T-helper 17 cell (primary cell): ENCODE measurements around the gene CCDC88A. TPM values are rescaled to one million over a fixed set of nuclear protein-coding genes. Genes with fewer than 3 reads are reported as not detected.
"Not testable (repeated sequence)": the region's sequence is repeated elsewhere in the genome, so short reads cannot be mapped to it uniquely, and the experiment has no call there.

Experiments used
- ATAC-seq: fragments of 150-1000 bp; cut with Tn5 transposase; 2 replicates; pipeline ENCODE4 v1.10.0; 2021; ENCODE audit warnings: mild to moderate bottlenecking, moderate library complexity
- DNase-seq, 3 donors: peaks; one replicate each; pipeline versions ENCODE4 v3.0.0 to v3.0.0-alpha.2; 2020 to 2021
- H3K9me3 ChIP-seq: one replicate; pipeline ENCODE4 v1.7.0; 2013; ENCODE audit warnings: low read length, mild to moderate bottlenecking; ENCODE audit not compliant: control insufficient read depth, poor library complexity, severe bottlenecking
- H3K27ac Mint-ChIP-seq: one replicate; pipeline ENCODE4 v1.8.0; 2022; ENCODE audit warnings: mild to moderate bottlenecking, moderate library complexity, mixed read lengths
- H3K27me3 Mint-ChIP-seq: one replicate; pipeline ENCODE4 v1.8.0; 2022; ENCODE audit warnings: mixed read lengths
- H3K36me3 Mint-ChIP-seq: one replicate; pipeline ENCODE4 v1.8.0; 2022; ENCODE audit warnings: low read depth, mixed read lengths
- H3K4me1 Mint-ChIP-seq: one replicate; pipeline ENCODE4 v1.8.0; 2022; ENCODE audit warnings: mild to moderate bottlenecking, mixed read lengths
- H3K4me3 Mint-ChIP-seq: one replicate; pipeline ENCODE4 v1.8.0; 2022; ENCODE audit warnings: mild to moderate bottlenecking, moderate library complexity, mixed read lengths
- total RNA-seq, 4 donors: library from RNA in 2 of 4; stranded (reverse) in 2 of 4; gene quantifications; one replicate each; pipeline ENCODE4 v1.2.3 and lab custom pipeline; 2022 to 2026

Gene CCDC88A
- total RNA-seq, 2 donors from 2014 or later = 10.8 to 15.2 TPM

DNA sequence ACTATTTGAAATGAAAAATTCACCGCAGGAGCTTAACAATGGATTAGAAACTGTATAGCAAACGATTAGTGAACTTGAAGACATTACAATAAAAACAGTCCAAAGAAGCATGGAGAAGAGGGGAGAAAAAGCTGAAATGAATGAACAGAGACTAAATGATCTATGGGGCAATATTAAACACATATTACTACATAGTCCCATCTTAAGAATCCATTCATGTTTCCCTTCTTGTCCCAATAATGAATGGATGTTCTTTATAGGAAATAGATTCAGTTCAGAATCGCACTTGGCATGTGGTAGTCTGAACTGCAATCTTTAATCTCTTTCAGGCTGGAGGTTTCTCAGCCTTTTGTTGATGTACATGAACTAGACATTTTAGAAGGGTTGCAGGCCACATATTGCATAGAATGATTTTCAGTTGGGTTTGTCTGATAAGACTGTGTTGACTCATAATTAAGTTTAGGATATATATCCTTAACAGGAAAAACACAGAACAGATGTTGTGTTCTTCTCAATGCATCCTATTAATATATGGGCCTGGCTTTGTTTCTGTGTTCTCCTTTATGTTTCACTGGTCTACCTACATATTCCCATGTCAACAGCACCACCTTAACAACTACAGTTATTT is 27.9 kb downstream of the CCDC88A start:
- H3K9me3 ChIP-seq = no peaks in the 10 kb centered on the region
- Mint-ChIP-seq H3K27ac (no peak overlapping the region), H3K4me3 (no peak overlapping the region), H3K36me3 (no peaks in the 10 kb centered on the region), H3K4me1 (peaks cover 2% of the 10 kb centered on the region), H3K27me3 (no peaks in the 10 kb centered on the region)
- ATAC-seq = no peak
- no peak for DNase-seq

DNA sequence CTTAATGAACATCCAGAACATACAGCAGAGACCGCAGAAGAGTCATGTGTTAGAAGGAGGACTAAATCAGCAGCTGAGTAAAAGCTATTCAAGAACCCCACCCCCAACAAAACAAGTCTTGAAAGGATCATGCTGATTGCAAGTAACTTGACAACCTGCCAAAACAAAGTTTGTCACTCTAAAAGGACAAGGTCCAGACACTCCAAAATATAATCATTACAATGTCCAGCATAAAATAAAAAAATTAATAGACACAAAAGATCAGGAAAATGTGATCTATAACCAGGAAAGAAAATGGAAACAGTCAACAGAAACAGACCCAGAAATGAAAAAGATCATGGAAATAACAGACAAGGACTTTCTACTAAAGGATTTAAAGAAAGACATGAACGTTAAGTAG is 28.5 kb downstream of the CCDC88A start:
- H3K9me3 ChIP-seq = no peaks in the 10 kb centered on the region
- peaks cover under 1% of the 10 kb centered on the region for H3K4me1 Mint-ChIP-seq
- H3K27me3 Mint-ChIP-seq = no peaks in the 10 kb centered on the region
- no peak overlapping the region for H3K27ac Mint-ChIP-seq
- no peak overlapping the region for H3K4me3 Mint-ChIP-seq
- H3K36me3 Mint-ChIP-seq = no peaks in the 10 kb centered on the region
- DNase-seq (no peak), ATAC-seq (no peak)

DNA sequence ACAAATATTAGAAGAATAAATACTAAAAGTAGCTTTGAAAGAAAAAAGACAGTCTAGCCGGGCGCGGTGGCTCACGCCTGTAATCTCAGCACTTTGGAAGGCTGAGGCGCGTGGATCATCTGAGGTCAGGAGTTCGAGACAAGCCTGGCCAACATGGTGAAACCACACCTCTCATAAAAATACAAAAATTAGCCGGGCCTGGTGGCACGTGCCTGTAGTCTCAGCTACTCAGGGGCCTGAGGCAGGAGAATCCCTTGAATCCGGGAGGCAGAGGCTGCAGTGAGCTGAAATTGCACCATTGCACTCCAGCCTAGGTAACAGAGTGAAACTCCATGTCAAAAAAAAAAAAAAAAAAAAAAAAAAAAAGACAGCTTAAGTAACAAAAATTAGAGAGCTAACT is 34.1 kb downstream of the CCDC88A start:
- not testable (repeated sequence) for H3K36me3 Mint-ChIP-seq, H3K27me3 Mint-ChIP-seq, H3K9me3 ChIP-seq, ATAC-seq, DNase-seq, H3K4me3 Mint-ChIP-seq, H3K27ac Mint-ChIP-seq, H3K4me1 Mint-ChIP-seq

DNA sequence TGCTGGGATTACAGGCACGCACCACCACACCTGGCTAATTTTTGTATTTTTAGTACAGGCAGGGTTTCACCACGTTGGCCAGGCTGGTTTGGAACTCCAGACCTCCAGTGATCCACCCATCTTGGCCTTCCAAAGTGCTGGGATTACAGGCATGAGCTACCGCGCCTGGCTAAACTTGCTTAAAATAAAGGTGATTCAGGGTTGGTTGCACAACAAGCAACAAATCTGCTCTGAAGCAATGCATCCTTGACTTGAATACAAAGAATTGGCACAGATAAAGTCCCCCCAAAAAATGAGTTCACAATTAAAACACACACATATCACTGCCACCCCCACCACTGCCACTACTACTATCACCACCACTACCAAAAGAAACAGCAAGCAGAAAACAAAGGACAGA is 34.9 kb downstream of the CCDC88A start:
- no peaks in the 10 kb centered on the region for H3K27me3 Mint-ChIP-seq

DNA sequence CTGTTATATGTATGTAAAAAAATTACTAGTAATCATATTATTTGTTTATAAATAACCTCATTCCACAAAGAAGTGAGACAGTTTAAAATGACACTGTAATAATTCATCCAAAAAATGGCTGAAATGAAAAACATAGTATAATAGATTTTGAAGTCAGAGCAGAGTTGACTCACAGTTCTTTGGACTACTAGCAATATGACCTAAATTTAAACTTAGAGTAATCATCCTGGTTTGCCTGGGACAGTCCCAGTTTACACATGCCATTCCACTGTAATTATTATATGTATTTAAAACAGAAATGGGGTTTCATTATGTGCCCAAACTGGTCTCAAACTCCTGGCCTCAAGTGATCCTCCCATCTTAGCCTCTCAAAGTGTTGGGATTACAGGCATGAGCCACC is 48.3 kb downstream of the CCDC88A start:
- Mint-ChIP-seq H3K27me3 (no peaks in the 10 kb centered on the region), H3K4me1 (no peaks in the 10 kb centered on the region), H3K4me3 (no peak overlapping the region), H3K36me3 (peaks cover 3% of the 10 kb centered on the region), H3K27ac (no peak overlapping the region)
- no peaks in the 10 kb centered on the region for H3K9me3 ChIP-seq
- DNase-seq (no peak), ATAC-seq (no peak)

More for the DNA sequence above, 34.9 kb downstream of the CCDC88A start:
- H3K4me3 Mint-ChIP-seq = no peak overlapping the region
- H3K27ac Mint-ChIP-seq = no peak overlapping the region
- DNase-seq (no peak), ATAC-seq (no peak)
- H3K36me3 Mint-ChIP-seq = no peaks in the 10 kb centered on the region
- no peaks in the 10 kb centered on the region for H3K9me3 ChIP-seq
- peaks cover 2% of the 10 kb centered on the region for H3K4me1 Mint-ChIP-seq

- DNase-seq (no peak), ATAC-seq (no peak)
- H3K4me3 Mint-ChIP-seq = no peak overlapping the region
- H3K27me3 Mint-ChIP-seq = no peaks in the 10 kb centered on the region
- H3K36me3 Mint-ChIP-seq = peaks cover 3% of the 10 kb centered on the region
- H3K9me3 ChIP-seq = no peaks in the 10 kb centered on the region
- no peaks in the 10 kb centered on the region for H3K4me1 Mint-ChIP-seq
- no peak overlapping the region for H3K27ac Mint-ChIP-seq
These were observed 49.4 kb downstream of the CCDC88A start for GRCh38 chr2:55370208-55370607.

GRCh38 chr2:55365303-55365702 is 54.4 kb downstream of the CCDC88A start:
- DNase-seq (no peak), ATAC-seq (no peak)
- Mint-ChIP-seq H3K27ac (no peak overlapping the region), H3K27me3 (no peaks in the 10 kb centered on the region), H3K36me3 (no peaks in the 10 kb centered on the region), H3K4me3 (no peak overlapping the region), H3K4me1 (no peaks in the 10 kb centered on the region)
- no peaks in the 10 kb centered on the region for H3K9me3 ChIP-seq

DNA sequence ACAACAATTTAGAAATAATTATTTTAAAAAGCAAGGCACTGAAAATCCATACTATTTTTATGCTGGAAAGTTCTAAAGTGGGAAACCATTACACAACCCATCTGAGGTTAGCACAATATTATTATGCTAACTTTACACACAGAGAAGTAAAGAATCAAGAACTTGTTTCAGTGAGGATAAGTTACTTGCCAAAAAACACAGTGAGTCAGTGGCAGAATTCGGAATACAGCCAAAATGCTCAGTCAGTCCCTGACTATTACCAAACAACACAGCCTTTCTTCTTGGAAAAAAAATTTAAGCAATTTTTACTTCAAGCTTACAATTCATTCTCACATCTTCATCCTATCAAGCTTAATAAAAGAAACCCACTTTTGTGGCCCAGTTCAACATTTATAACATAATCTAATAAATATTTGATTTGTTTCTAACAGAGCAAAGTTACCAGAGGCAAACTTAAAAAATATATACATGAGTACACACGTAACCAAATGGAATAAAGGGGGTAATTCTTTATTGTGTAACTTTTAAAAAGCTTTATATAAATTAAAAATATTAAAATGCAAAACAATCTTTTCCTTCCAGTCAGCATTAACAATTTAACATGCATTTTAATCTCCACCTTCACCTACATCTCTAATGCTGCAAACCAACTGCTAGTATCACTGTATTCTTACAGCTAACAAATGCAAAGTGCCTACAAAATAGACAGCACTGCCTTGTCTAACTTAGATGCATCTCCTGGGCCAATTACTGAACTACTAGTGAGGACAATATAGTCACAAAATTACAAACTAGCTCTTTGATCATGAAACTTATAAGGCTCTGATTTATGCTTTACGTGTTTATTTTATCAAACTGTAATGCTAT is 55.2 kb downstream of the CCDC88A start:
- H3K9me3 ChIP-seq = no peaks in the 10 kb centered on the region
- DNase-seq = no peak
- H3K36me3 Mint-ChIP-seq = no peaks in the 10 kb centered on the region
- no peak overlapping the region for H3K27ac Mint-ChIP-seq
- H3K4me1 Mint-ChIP-seq = no peaks in the 10 kb centered on the region
- no peaks in the 10 kb centered on the region for H3K27me3 Mint-ChIP-seq
- H3K4me3 Mint-ChIP-seq = no peak overlapping the region
- no peak for ATAC-seq

DNA sequence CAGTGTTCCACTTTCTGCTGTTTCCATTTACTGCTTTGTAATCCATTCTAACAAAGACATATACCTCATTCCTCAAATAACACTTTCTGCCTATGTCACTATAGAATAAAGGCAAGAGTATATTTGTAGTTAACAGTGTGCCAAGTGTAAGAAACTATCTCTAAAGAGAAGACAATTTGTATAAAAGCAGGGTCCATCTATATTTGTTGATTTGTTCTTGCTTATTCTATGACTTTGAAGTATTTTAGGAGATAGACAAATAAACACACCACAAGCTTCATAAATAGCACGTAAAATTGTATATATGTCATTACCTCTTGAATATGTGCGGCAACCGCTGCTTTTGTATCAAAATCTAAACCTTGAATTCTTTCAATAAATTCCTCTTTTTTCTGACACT is 56.0 kb downstream of the CCDC88A start:
- DNase-seq (no peak), ATAC-seq (no peak)
- H3K4me3 Mint-ChIP-seq = no peak overlapping the region

DNA sequence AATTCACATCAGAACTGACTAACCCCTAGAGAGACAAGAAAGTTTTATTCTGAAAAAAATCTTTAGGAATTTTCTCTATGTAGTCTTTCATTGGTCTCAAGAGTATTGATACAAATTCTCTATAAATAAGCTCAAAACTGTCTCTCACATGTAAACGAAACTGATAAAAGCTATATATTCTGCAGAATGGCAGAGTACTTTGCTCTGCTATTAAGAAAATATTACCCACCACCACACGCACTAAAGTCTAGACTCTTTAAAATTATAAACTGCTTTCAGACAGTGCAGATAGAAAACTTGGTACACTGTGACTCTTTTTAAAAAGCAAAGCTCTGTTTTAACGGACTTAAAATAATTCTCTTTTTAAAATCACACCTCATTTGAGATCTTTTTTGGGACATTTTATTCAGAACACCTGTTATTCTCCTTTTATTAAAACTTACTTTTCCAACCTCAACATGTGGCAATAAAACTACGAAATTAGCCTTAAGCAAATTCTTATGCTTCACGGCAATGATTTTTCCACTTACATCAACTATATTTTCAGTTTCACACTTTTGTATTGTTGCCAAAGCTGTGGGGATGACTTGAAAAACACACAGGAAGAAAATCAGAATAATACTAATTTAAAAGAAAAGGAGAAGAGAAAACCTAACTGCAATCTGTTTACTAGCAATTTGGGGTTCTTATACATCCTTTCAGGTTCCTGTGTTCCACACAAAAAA is 58.0 kb downstream of the CCDC88A start:
- H3K36me3 Mint-ChIP-seq = peaks cover 2% of the 10 kb centered on the region
- no peak for DNase-seq
- H3K27me3 Mint-ChIP-seq = no peaks in the 10 kb centered on the region
- no peaks in the 10 kb centered on the region for H3K4me1 Mint-ChIP-seq
- no peak overlapping the region for H3K27ac Mint-ChIP-seq
- no peak overlapping the region for H3K4me3 Mint-ChIP-seq
- no peak for ATAC-seq
- no peaks in the 10 kb centered on the region for H3K9me3 ChIP-seq

More for the DNA sequence above, 56.0 kb downstream of the CCDC88A start:
- Mint-ChIP-seq H3K4me1 (no peaks in the 10 kb centered on the region), H3K27me3 (no peaks in the 10 kb centered on the region), H3K36me3 (peaks cover under 1% of the 10 kb centered on the region), H3K27ac (no peak overlapping the region)
- no peaks in the 10 kb centered on the region for H3K9me3 ChIP-seq

DNA sequence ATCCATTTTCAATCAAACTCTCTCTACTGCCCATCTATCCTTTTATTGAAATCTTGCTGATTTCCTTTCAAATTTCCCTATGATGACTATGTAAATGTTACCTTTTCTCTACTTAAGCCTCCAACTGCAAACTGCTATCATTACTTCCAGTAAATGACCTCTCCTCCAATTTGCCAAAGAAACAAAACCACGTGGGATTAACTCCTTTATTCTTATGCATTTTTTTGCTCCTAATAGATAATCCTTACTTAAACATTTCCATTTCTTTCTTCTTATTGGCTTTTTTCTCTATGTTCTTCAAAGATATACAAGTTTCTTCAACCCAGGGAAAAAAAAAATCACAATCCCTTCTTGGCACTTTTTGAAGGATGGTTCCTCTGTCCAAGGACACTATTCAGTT is 61.2 kb downstream of the CCDC88A start:
- H3K36me3 Mint-ChIP-seq = peaks cover 2% of the 10 kb centered on the region
- H3K4me3 Mint-ChIP-seq = no peak overlapping the region
- H3K27ac Mint-ChIP-seq = no peak overlapping the region
- no peaks in the 10 kb centered on the region for H3K27me3 Mint-ChIP-seq
- DNase-seq (no peak), ATAC-seq (no peak)
- H3K9me3 ChIP-seq = no peaks in the 10 kb centered on the region
- H3K4me1 Mint-ChIP-seq = no peaks in the 10 kb centered on the region

DNA sequence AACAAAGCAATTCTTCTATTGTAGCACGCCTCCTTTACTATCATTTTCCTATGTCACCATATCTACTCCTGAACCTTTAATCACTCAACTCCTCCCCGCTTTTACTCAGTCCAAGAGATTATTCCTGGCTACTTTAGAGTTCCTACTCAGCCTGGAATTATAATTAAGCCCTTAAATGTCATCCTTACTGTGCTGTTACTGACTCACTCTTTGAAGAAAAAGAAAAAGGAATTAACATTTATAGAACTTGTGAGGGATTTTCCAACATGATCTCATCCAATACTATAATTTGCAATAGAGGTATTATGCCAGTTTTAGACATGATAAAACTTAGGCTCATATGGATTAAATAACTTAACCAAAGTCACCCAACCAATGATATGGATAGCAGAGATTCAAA is 61.7 kb downstream of the CCDC88A start:
- no peak for ATAC-seq
- Mint-ChIP-seq H3K4me3 (no peak overlapping the region), H3K27me3 (no peaks in the 10 kb centered on the region), H3K27ac (no peak overlapping the region), H3K4me1 (no peaks in the 10 kb centered on the region), H3K36me3 (peaks cover 2% of the 10 kb centered on the region)
- no peaks in the 10 kb centered on the region for H3K9me3 ChIP-seq
- DNase-seq = no peak

DNA sequence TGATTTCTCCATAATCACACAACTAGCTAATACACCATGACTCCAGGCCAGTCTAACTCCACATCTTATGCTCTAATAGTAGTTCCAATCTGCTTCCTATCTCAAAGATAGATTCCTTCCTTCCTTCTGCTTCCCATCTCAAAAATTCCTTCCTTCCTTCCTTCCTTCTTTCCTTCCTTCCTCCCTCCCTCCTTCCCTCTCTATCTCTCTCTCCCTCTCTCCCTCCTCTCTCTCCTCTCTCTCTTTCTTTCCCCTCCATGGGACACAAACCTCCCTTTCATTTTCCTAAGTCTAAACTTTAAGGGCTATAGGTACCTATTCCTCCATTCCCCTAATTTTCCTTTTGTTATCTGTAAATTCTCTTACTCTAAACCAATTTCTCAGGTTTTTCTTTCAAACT is 62.5 kb downstream of the CCDC88A start:
- no peak overlapping the region for H3K27ac Mint-ChIP-seq
- H3K4me3 Mint-ChIP-seq = no peak overlapping the region
- no peaks in the 10 kb centered on the region for H3K9me3 ChIP-seq
- H3K36me3 Mint-ChIP-seq = peaks cover 2% of the 10 kb centered on the region
- DNase-seq (no peak), ATAC-seq (no peak)
- no peaks in the 10 kb centered on the region for H3K27me3 Mint-ChIP-seq
- no peaks in the 10 kb centered on the region for H3K4me1 Mint-ChIP-seq
